GM21390 (cell line): ENCODE measurements around the gene TTLL3.

ENCODE experiments used
- ATAC-seq: cut with Tn5 transposase; IDR thresholded peaks from one replicate; pipeline ENCODE4 v1.9.1; 2021; ENCODE audit not compliant: unreplicated experiment

The TTLL3 gene

GRCh38 chr3:9806688-9807589 lies 3.1 kb upstream of the TTLL3 start:
- no peak for ATAC-seq

- no peak for ATAC-seq
These were observed 2.1 kb upstream of the TTLL3 start for GRCh38 chr3:9807981-9808344.

GRCh38 chr3:9808345-9809037 lies 1.6 kb upstream of the TTLL3 start:
- peak; percentile 43 for ATAC-seq

- no peak for ATAC-seq
These were observed 835 bp upstream of the TTLL3 start for GRCh38 chr3:9809239-9809614.

- ATAC-seq: no peak
These were observed 340 bp downstream of the TTLL3 start for GRCh38 chr3:9810433-9810770.

GRCh38 chr3:9810846-9811245 lies 784 bp downstream of the TTLL3 start:
- no peak for ATAC-seq

GRCh38 chr3:9812870-9813483 lies 2.9 kb downstream of the TTLL3 start:
- no peak for ATAC-seq

GRCh38 chr3:9815986-9816385 lies 5.9 kb downstream of the TTLL3 start:
- no peak for ATAC-seq

- ATAC-seq: no peak
These were observed 7.4 kb downstream of the TTLL3 start for GRCh38 chr3:9817436-9817835.

GRCh38 chr3:9818666-9819335 lies 8.7 kb downstream of the TTLL3 start:
- no peak for ATAC-seq

- ATAC-seq: no peak
These were observed 10.5 kb downstream of the TTLL3 start for GRCh38 chr3:9820543-9820942.

- ATAC-seq: no peak
These were observed 10.9 kb downstream of the TTLL3 start for GRCh38 chr3:9820946-9821345.

- ATAC-seq: no peak
These were observed 15.5 kb downstream of the TTLL3 start for GRCh38 chr3:9825451-9826040.

GRCh38 chr3:9826815-9827573 lies 16.9 kb downstream of the TTLL3 start:
- no peak for ATAC-seq

GRCh38 chr3:9828801-9829755 lies 19.0 kb downstream of the TTLL3 start:
- no peak for ATAC-seq

GRCh38 chr3:9831253-9831652 lies 21.2 kb downstream of the TTLL3 start:
- ATAC-seq: no peak

GRCh38 chr3:9833078-9833477 lies 23.0 kb downstream of the TTLL3 start:
- ATAC-seq: no peak

- ATAC-seq: no peak
These were observed 24.7 kb downstream of the TTLL3 start for GRCh38 chr3:9834520-9835380.
